Mucosa of descending colon (tissue), 3 donors: ENCODE results near the gene TMEM266. TPM values are rescaled to one million over a fixed set of nuclear protein-coding genes. Genes with fewer than 3 reads are reported as not detected.

ENCODE experiments used
- ATAC-seq: fragments of 200-7000 bp; cut with Tn5 transposase; one replicate; pipeline ENCODE4 v1.9.1; 2020; ENCODE audit warnings: mild to moderate bottlenecking, moderate library complexity
- DNase-seq, 3 donors: peaks; one replicate each; pipeline ENCODE4 v3.0.0-alpha.2; 2020
- H3K36me3 ChIP-seq: fragments of 200-600 bp; one replicate; pipeline ENCODE4 v1.8.0; 2021; ENCODE audit warnings: low read depth, mild to moderate bottlenecking
- H3K4me1 ChIP-seq: fragments of 200-600 bp; one replicate; pipeline ENCODE4 v1.8.0; 2021; ENCODE audit warnings: low read depth, mild to moderate bottlenecking
- H3K4me3 ChIP-seq: fragments of 200-600 bp; one replicate; pipeline ENCODE4 v1.8.0; 2021; ENCODE audit warnings: mild to moderate bottlenecking
- H3K9me3 ChIP-seq: fragments of 200-600 bp; one replicate; pipeline ENCODE4 v1.8.0; 2021; ENCODE audit warnings: mild to moderate bottlenecking
- CTCF ChIP-seq: fragments of 200-600 bp; IDR thresholded peaks from one replicate; pipeline ENCODE4 v1.8.0; 2022; ENCODE audit warnings: antibody characterized with exemption, mild to moderate bottlenecking
- intact Hi-C, 2 donors: fragments of 100-400 bp; cut with DNase I in 1 of 2; cut with micrococcal nuclease in 1 of 2; formaldehyde crosslinking; loops; one replicate each; pipeline versions ENCODE4 v1.11.0 to v1.11.1; 2022; cut with DNase I, micrococcal nuclease
- total RNA-seq, 3 donors: library from RNA; stranded (reverse); fragmentation: NEBNext Ultra II Directional in 2 of 3; extraction: Animal tissue kit (Norgen Biotek cat#: 25700) in 2 of 3; gene quantifications; one replicate each; pipeline versions ENCODE4 v1.2.1 to v1.2.4, GENCODE V29; 2021 to 2023
- donor health status: DM: no; HTN: no; CAD: no; lungs with moderate emphysema.
- donor health status: DM: no; HTN: no; CAD: no.
- donor health status: DM: no; HTN: yes; CAD: no.

Gene TMEM266
- total RNA-seq, 3 donors from 2014 or later = 0.12 to 0.16 (median 0.14) TPM

- H3K4me3 ChIP-seq = no peak overlapping the region
- TF ChIP-seq CTCF = no peak
- H3K36me3 ChIP-seq = no peaks in the 10 kb centered on the region
- DNase-seq (no peak), ATAC-seq (no peak)
- intact Hi-C loops = no loop called here
- H3K4me1 ChIP-seq = no peaks in the 10 kb centered on the region
- no peaks in the 10 kb centered on the region for H3K9me3 ChIP-seq
Observed at GRCh38 chr15:76252249-76252648, 192.5 kb downstream of the TMEM266 start.

- no peak for TF ChIP-seq CTCF
- intact Hi-C loops = no loop called here
- no peak overlapping the region for H3K4me3 ChIP-seq
- H3K36me3 ChIP-seq = no peaks in the 10 kb centered on the region
- no peaks in the 10 kb centered on the region for H3K9me3 ChIP-seq
- no peaks in the 10 kb centered on the region for H3K4me1 ChIP-seq
- ATAC-seq (no peak), DNase-seq (no peak)
Observed at GRCh38 chr15:76253691-76254473, 194.1 kb downstream of the TMEM266 start.

Other genes starting within 250 kb of the TMEM266 start
- 10 to 100 TPM; 18.2 to 50.3 (median 18.4) TPM for gene UBE2Q2, start 216.5 kb upstream of the TMEM266 start, total RNA-seq
- gene FBXO22, start 156.1 kb upstream of the TMEM266 start, total RNA-seq = 10 to 100 TPM; 19.4 to 27.8 (median 20.7) TPM
- 1 to 10 TPM in 2 of 3 donors, under 1 TPM in 1; 0.95 to 3.3 (median 3.1) TPM for gene NRG4, start 47.6 kb upstream of the TMEM266 start, total RNA-seq